ENCODE results near the gene PPP3CA.

Gene PPP3CA

DNA sequence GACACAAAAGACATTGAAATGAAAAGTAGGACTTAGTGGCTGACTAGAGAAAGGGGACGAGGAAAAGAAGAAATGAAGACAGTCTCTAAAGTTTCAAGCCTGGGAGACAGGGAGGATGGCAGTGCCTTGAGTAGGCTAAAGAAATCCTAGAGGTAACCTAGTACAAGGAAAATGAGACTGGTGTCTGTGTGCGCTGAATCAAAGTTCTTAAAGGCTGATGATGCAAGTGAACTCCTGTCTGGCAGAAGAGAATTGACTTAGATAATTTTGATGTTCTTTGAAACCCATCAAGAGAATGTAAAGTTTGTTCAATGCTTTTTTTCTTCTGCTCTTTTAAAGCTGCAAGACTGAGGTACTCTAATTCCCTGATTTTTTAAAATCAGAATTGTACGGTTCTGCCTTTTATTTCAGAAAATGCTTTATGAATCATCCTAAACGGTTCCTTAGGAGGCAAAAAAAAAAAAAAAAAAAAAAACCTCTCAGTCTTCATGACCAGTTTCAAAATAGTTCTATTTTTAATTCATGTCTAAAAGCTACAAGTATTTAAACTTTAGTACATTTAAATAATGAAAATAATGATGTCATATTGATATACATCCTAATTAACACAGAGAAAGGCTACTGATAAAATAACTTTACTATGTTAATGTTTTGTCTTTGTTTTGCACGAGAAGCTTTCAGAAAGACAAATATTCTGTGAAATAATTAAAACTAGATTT, 189.8 kb downstream of the PPP3CA start:
- no peak for DNase-seq (ENCODE audit: extremely low spot score)
- TF ChIP-seq, protein P1, sequence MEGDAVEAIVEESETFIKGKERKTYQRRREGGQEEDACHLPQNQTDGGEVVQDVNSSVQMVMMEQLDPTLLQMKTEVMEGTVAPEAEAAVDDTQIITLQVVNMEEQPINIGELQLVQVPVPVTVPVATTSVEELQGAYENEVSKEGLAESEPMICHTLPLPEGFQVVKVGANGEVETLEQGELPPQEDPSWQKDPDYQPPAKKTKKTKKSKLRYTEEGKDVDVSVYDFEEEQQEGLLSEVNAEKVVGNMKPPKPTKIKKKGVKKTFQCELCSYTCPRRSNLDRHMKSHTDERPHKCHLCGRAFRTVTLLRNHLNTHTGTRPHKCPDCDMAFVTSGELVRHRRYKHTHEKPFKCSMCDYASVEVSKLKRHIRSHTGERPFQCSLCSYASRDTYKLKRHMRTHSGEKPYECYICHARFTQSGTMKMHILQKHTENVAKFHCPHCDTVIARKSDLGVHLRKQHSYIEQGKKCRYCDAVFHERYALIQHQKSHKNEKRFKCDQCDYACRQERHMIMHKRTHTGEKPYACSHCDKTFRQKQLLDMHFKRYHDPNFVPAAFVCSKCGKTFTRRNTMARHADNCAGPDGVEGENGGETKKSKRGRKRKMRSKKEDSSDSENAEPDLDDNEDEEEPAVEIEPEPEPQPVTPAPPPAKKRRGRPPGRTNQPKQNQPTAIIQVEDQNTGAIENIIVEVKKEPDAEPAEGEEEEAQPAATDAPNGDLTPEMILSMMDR (IDR thresholded peaks at IDR 0.05; ENCODE audit: control extremely low read depth, extremely low read depth, low read depth, missing control alignments): no peak
- ChIA-PET POLR2A (no interaction called here), CTCF (interaction anchor here (1.1 kb wide), 1 partner anchor 11 kb away, joined by 3 read pairs; no protein-coding TSS in a partner anchor)

DNA sequence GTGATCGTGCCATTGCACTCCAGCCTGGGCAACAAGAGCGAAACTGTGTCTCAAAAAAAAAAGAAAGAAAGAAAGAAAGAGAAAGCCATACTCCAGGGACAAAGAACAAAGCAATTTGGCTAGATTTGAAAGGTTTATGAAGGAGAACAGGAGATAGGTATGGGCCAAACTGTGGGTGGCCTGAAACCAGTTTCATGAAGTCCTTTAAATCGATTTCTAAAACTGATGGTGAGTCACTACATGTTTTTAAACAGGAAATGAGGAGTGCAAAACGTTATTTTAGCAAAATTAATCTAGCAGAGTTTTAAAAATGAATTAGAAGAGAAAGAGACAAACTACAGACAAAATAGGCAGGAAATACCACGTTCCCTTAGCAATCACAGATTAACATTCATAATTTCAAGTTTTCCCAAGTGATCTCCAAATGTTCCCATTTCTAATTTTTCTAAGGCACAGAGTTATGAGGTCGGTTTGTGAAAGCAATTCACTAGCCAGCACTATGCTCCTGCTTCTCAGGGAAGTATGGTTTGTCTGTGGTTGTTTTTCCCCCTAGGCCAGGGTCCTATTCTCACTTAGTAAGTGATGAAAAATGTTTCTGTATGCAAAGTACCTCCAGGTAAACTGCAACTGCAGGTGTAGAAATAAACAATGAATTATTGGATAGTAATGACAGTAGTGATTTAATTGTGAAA, 190.6 kb downstream of the PPP3CA start:
- TF ChIP-seq, protein P1 (IDR thresholded peaks at IDR 0.05; ENCODE audit: control extremely low read depth, extremely low read depth, low read depth, missing control alignments): no peak
- ChIA-PET CTCF (no interaction called here), POLR2A (no interaction called here)
- DNase-seq (ENCODE audit: extremely low spot score): no peak

DNA sequence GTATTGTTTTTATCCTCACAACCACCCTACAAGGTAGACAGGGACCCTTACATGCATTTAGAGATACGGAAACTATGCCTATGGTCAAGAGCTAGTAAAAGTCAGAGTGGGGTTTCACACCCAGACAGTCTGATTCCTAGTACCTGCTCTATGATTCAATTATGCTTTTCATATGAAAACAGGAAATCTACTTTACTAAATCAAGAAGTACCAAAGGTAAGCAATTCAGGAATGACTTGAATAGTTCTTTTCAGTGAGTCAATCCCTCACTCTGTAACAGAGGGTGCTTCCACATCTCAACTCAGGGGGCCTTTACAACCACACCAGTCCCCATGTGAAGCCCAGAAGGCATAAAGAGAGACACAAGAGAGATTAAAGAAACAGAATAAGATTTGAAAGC, 191.4 kb downstream of the PPP3CA start:
- DNase-seq (ENCODE audit: extremely low spot score): no peak
- POLR2A ChIA-PET: no interaction called here
- CTCF ChIA-PET: no interaction called here
- TF ChIP-seq, protein P1 (IDR thresholded peaks at IDR 0.05; ENCODE audit: control extremely low read depth, extremely low read depth, low read depth, missing control alignments): no peak

DNA sequence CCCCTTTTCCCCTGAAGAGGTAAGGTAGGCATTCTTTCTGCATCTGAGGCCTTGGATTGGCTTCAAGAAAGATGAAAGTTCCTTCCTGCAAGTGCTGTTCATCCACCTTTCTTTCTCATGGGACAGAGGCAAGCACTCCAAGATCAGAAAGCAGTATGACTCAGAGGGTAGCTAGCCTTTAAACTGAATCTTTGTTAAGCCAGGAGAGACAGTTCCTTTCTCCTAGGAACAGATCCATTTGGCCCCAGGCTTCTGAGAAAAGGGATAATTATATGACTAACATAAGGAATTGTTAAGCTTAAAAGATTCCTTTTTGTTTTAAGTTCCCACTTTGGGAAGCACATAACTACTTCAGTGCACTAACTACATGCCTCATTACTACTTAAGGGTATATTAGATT, 192.0 kb downstream of the PPP3CA start:
- TF ChIP-seq, protein P1 (IDR thresholded peaks at IDR 0.05; ENCODE audit: control extremely low read depth, extremely low read depth, low read depth, missing control alignments): no peak
- ChIA-PET CTCF (no interaction called here), POLR2A (no interaction called here)
- no peak for DNase-seq (ENCODE audit: extremely low spot score)

DNA sequence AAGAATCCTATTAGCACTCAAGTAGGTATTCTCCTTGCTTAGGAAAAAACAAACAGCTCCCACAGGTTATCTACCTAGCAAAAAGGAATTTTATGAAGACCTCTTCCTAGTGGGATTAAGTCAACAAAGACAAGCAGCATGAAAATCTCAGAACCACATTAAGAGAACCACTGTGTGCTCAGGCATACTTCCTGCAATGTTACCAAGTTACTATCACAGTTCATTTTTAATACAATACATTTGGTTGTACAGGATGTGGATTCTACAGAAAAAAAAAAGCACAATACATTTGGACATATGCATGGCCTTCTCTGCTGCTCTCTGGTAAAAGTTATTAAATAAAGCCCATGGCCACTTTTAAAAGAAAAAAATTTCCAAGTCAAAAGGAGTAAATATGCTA, 193.7 kb downstream of the PPP3CA start:
- TF ChIP-seq, protein P1 (IDR thresholded peaks at IDR 0.05; ENCODE audit: control extremely low read depth, extremely low read depth, low read depth, missing control alignments): no peak
- ChIA-PET POLR2A (no interaction called here), CTCF (interaction anchor here (0.6 kb wide), 1 partner anchor 11 kb away, joined by 4 read pairs; no protein-coding TSS in a partner anchor)
- no peak for DNase-seq (ENCODE audit: extremely low spot score)

DNA sequence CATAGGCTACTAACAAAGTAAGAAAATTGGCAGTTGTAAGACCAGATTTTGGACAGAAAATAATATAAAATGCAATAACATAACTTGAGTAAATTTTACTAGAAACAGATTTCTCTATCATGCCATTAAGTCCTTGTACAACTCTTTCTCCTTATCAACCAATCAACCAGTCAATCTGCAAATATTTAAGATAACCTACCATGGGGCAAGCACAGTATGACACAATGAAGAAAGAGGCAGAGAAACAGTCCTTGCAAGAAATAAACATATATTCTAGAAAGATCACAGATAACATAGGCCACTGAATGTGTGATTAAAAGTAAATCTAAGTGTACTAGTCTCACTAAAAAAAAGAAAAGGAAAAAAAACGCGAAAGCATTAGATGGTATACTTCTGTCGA, 194.8 kb downstream of the PPP3CA start:
- ChIA-PET POLR2A (no interaction called here), CTCF (interaction anchor here (0.9 kb wide), 1 partner anchor 14 kb away, joined by 3 read pairs; no protein-coding TSS in a partner anchor)
- TF ChIP-seq, protein P1 (IDR thresholded peaks at IDR 0.05; ENCODE audit: control extremely low read depth, extremely low read depth, low read depth, missing control alignments): no peak
- no peak for DNase-seq (ENCODE audit: extremely low spot score)

Data from GM10248 (cell line).